PFSK-1 (cell line): ENCODE measurements around the gene C2orf49.

Experiments used
- FOXP2 ChIP-seq: optimal IDR thresholded peaks from 2 replicates; pipeline ENCODE3; 2011; ENCODE audit warnings: borderline replicate concordance, control low read depth, inconsistent platforms; ENCODE audit not compliant: insufficient read depth; ENCODE audit errors: extremely low read length, extremely low read depth
- POLR2AphosphoS5 ChIP-seq: IDR thresholded peaks from 2 replicates; pipeline ENCODE4 v1.6.1; 2012; ENCODE audit warnings: low read depth, mild to moderate bottlenecking, control low read depth, low read length, moderate library complexity
- REST ChIP-seq, 2 experiments: IDR thresholded peaks; 2 replicates each; pipeline versions ENCODE4 v1.6.1 to v1.8.0; 2011 to 2012; ENCODE audit warnings: low read depth in 2 of 2, low read length in 2 of 2, control low read depth in 1 of 2, inconsistent platforms in 1 of 2, mild to moderate bottlenecking in 1 of 2, moderate library complexity in 1 of 2; ENCODE audit not compliant: insufficient read depth in 1 of 2
- SIN3A ChIP-seq: IDR thresholded peaks from 2 replicates; pipeline ENCODE4 v1.6.1; 2012; ENCODE audit warnings: mild to moderate bottlenecking, low read length, moderate library complexity, borderline replicate concordance; ENCODE audit not compliant: insufficient read depth
- TAF1 ChIP-seq: IDR thresholded peaks from 2 replicates; pipeline ENCODE4 v1.6.1; 2012; ENCODE audit warnings: low read length, control low read depth, borderline replicate concordance; ENCODE audit not compliant: insufficient read depth

Gene C2orf49

DNA sequence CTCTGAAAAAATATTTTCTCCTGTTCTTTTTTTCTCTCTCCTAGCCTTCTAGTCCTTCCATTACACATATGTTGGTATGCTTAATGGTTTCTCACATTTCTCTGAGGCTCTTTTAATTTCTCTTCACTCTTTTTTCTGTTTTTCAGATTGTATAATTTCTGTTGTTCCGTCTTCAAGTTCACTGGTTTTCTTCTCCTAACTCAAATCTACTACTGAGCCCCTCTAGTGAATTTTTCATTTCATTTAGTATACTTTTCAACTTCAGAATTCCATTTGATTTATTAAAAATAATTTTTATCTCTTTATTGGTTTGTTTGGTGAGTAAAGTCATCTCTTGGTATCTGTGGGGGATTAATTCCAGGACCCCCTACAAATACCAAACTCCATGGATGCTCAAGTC, 19.8 kb downstream of the C2orf49 start:
- TF ChIP-seq TAF1 (no peak), SIN3A (no peak), POLR2AphosphoS5 (no peak), FOXP2 (no peak)

- TF ChIP-seq FOXP2 (no peak), REST (IDR thresholded peaks at IDR 0.05; ENCODE audit: insufficient read depth in 1 of 2, low read depth in 2 of 2, low read length in 2 of 2) (no peak), POLR2AphosphoS5 (no peak), TAF1 (no peak), SIN3A (no peak)
Observed at GRCh38 chr2:105358593-105358992, 21.3 kb downstream of the C2orf49 start.

DNA sequence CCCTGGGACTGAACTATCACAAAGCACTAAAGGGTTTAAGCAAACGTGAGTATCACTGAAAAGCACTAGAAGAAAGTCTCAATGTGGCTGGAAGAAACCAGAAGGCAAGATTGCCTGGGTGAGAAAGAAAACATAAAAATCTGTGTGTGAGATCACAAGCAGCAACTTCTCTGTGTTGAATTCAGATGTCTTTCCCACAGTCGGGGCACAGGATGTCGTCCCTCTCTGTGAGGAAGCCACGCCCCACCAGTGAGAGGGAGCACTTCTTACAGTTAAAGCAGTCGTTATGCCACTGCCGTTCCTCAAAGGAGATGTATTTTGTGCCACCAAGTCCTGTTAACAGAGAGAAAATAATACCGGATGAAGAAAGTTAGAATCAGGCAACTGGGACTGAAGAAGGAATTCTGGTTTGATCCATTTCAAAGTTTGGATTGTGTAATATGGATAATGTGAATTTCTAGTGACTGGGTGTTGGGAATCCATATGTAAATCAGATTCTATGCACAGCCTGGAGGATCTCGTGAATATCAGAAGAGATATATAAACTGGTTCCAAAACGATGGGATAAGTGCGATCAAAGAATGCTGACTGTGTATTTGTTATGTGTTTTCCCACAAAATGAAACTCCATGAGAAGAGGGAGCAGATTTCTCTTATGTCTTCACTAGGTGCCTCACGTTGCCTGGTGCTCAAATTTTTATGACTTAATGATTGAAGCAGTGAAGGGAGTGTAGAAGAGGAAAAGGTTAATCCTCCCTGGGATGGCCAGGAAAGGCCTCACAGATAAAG, 24.0 kb downstream of the C2orf49 start:
- TF ChIP-seq SIN3A (no peak), FOXP2 (no peak), TAF1 (no peak), POLR2AphosphoS5 (no peak), REST (IDR thresholded peaks at IDR 0.05; ENCODE audit: insufficient read depth in 1 of 2, low read depth in 2 of 2, low read length in 2 of 2) (no peak)

GRCh38 chr2:105362862-105363591, 25.7 kb downstream of the C2orf49 start:
- no peak for TF ChIP-seq TAF1
- no peak for TF ChIP-seq SIN3A
- TF ChIP-seq REST (IDR thresholded peaks at IDR 0.05; ENCODE audit: insufficient read depth in 1 of 2, low read depth in 2 of 2, low read length in 2 of 2) = no peak
- TF ChIP-seq POLR2AphosphoS5 = no peak

DNA sequence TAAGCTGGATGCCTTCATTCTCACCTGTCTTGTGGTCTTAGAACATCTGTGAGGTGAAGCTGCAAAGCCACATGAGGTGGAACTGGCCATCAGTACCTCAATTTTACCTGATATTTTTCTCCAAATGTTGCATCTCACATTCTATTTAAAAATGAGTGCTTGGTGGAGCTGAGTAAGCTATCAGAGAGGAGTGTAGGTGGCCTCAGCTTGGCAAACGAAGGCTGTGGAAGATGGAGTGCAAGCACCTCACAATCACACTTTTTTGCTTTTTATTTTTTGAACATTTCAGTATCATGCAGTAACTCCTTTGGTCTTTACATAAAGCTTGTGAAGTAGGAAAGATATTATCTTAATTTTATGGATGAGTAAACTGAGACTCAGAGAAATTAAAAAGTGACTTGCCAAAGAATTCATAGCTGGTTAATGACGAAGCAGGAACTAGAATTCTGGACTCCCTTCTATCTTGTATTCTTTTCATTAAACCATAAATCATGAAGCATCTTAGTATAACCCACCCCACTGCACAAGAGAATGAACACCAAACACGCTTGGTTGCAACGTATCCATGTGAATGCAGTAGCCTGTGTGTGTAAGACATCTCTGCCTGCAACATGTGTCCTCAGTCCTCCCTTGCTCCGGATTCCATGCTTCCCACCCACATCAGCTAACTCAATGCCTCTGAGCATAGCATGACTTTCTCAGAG, 27.2 kb downstream of the C2orf49 start:
- no peak for TF ChIP-seq REST (IDR thresholded peaks at IDR 0.05; ENCODE audit: insufficient read depth in 1 of 2, low read depth in 2 of 2, low read length in 2 of 2)
- TF ChIP-seq POLR2AphosphoS5 = no peak
- no peak for TF ChIP-seq TAF1
- TF ChIP-seq FOXP2 = no peak
- no peak for TF ChIP-seq SIN3A
